ENCODE results near the gene SPPL3.
"Not testable (repeated sequence)": the region's sequence is repeated elsewhere in the genome, so short reads cannot be mapped to it uniquely, and the experiment has no call there.

SPPL3 gene

GRCh38 chr12:120744922-120745493 lies 159.2 kb downstream of the SPPL3 start:
- DNase-seq (ENCODE audit: low spot score): no peak

- no peak for DNase-seq (ENCODE audit: low spot score)
These were observed 162.4 kb downstream of the SPPL3 start for GRCh38 chr12:120741476-120742421.

- no peak for DNase-seq (ENCODE audit: low spot score)
These were observed 163.3 kb downstream of the SPPL3 start for GRCh38 chr12:120740871-120741270.

GRCh38 chr12:120739821-120740613 lies 164.1 kb downstream of the SPPL3 start:
- DNase-seq (ENCODE audit: low spot score): no peak

GRCh38 chr12:120739031-120739762 lies 165.0 kb downstream of the SPPL3 start:
- no peak for DNase-seq (ENCODE audit: low spot score)

- no peak for DNase-seq (ENCODE audit: low spot score)
These were observed 165.7 kb downstream of the SPPL3 start for GRCh38 chr12:120738252-120739030.

- DNase-seq (ENCODE audit: low spot score): no peak
These were observed 166.5 kb downstream of the SPPL3 start for GRCh38 chr12:120737557-120738251.

GRCh38 chr12:120736404-120737331 lies 167.5 kb downstream of the SPPL3 start:
- no peak for DNase-seq (ENCODE audit: low spot score)

- no peak for DNase-seq (ENCODE audit: low spot score)
These were observed 169.0 kb downstream of the SPPL3 start for GRCh38 chr12:120735181-120735580.

- no peak for DNase-seq (ENCODE audit: low spot score)
These were observed 169.9 kb downstream of the SPPL3 start for GRCh38 chr12:120734210-120734609.

GRCh38 chr12:120733574-120733973 lies 170.6 kb downstream of the SPPL3 start:
- no peak for DNase-seq (ENCODE audit: low spot score)

- DNase-seq (ENCODE audit: low spot score): not testable (repeated sequence)
These were observed 172.0 kb downstream of the SPPL3 start for GRCh38 chr12:120732198-120732597.

GRCh38 chr12:120726961-120727360 lies 177.2 kb downstream of the SPPL3 start:
- no peak for DNase-seq (ENCODE audit: low spot score)

- no peak for DNase-seq (ENCODE audit: low spot score)
These were observed 177.7 kb downstream of the SPPL3 start for GRCh38 chr12:120726510-120726793.

- peak; percentile 92 for DNase-seq (ENCODE audit: low spot score)
These were observed 178.3 kb downstream of the SPPL3 start, which contains the start of gene ACADS for GRCh38 chr12:120725659-120726509. Gene ACADS, plus strand, starts transcription at chr12:120725826. Its CDS starts 60 bp downstream, at chr12:120725886.

- no peak for DNase-seq (ENCODE audit: low spot score)
These were observed 179.0 kb downstream of the SPPL3 start for GRCh38 chr12:120725151-120725658.

GRCh38 chr12:120724720-120725119 lies 179.4 kb downstream of the SPPL3 start:
- no peak for DNase-seq (ENCODE audit: low spot score)

- DNase-seq (ENCODE audit: low spot score): no peak
These were observed 181.4 kb downstream of the SPPL3 start for GRCh38 chr12:120722784-120723183.

Measured in hematopoietic multipotent progenitor cell treated with erythropoietin and hydrocortisone succinate and interleukin-3 and kit ligand, for 17 days (in vitro differentiated cells).